T-helper 1 cell (primary cell): ENCODE data around the gene RAP2A.

ENCODE experiments used
- DNase-seq, 5 donors: peaks; one replicate each; pipeline ENCODE4 v3.0.0-alpha.2; 2012 to 2020

The RAP2A gene

DNA sequence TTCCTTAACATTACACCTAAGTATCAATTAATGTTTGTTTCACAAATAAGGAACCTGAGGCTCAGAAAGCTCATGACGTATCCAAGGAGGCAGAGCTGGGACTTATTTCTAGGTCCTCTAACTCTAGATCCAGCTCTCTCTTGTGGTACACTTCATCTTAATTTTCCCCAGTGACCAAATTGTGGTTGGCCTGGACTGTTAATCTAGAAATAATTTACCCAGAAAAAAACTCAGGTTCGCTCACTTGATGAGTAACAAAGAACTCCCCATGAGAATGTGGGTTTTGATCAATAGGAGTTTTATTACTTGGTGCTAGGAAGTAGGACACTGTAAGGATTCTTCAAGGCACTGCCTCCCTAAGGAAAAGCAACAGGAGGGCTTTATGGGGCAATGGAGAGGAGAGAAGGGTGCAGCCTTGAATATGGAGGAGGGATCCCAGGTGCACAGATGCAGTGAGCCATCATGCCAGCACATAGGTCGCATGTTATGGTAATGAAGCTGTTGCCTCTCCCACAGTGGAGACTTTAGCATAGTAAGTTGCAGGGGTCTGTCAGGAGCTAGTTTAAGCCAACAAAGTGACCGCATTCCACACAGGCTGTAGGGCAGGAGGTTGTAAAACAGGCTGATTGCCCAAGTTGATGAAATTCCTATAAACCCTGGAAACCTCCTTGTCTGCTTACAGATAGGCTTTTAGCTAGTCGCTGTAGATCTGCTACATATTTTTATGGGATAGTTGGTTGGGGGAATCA, 14.7 kb downstream of the RAP2A start:
- no peak for DNase-seq

DNA sequence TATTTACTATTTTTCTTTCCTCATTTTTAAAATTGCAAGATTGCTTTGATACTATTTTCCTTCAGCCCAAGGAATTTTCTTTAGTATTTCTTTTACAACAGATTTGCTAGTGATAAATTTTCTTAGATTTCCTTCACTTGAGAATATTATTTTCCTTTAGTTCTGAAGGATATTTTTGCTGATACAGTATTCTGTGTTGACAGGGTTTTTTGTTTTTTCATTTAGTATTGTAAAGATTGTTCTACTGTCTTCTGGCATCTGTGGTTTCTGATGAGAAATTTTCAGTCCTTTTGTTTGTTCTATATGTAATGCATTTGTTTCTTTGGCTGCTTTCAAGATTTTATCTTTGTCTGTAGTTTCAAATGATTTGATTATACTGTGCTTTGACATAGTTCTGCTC, 20.7 kb downstream of the RAP2A start:
- no peak for DNase-seq

DNA sequence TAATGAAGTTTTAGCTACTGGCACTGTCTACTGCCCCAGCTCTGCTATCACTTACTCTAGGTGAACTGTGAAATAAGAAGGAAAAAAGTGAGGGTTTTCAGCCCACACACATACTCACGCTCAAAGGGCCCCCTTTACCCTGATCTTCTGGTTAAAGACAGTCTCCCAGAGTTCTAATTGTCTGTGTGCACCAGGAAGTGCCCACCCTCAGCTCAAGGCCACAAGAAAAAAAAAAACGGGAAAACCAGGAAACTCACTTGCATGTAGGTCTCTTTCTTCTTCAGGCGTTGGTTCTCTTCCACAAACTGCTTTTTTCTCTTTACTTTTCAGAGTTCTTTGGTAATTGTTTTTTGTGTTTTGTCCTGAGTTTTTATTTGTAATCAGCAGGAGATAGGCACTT, 22.1 kb downstream of the RAP2A start:
- DNase-seq: no peak

DNA sequence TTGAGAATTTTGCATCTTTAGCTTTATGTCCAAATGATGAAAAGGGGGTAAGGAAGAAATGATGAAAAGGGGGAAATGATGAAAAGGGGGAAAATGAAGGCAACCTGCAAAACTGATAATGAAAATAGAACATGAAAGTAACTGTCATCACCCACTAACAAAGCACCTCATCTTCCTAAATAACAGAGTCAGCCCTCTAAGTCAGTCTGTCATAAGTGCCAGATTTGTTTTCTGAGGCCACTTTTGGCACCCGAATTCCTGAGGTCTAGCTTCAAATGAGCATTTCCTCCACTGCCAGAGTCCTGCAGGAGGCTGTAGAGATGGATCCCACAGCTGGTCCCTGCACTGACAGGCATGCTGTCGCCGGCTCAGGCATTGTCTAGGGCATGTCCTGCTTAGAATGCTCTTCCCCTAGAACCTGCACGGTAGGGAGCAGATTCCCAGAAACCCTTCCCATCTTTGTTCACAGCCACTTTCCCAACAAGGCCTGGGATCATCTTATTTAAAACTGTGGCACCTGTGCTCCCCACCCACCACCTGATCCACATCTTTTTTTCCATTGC, 25.3 kb downstream of the RAP2A start:
- DNase-seq: no peak

DNA sequence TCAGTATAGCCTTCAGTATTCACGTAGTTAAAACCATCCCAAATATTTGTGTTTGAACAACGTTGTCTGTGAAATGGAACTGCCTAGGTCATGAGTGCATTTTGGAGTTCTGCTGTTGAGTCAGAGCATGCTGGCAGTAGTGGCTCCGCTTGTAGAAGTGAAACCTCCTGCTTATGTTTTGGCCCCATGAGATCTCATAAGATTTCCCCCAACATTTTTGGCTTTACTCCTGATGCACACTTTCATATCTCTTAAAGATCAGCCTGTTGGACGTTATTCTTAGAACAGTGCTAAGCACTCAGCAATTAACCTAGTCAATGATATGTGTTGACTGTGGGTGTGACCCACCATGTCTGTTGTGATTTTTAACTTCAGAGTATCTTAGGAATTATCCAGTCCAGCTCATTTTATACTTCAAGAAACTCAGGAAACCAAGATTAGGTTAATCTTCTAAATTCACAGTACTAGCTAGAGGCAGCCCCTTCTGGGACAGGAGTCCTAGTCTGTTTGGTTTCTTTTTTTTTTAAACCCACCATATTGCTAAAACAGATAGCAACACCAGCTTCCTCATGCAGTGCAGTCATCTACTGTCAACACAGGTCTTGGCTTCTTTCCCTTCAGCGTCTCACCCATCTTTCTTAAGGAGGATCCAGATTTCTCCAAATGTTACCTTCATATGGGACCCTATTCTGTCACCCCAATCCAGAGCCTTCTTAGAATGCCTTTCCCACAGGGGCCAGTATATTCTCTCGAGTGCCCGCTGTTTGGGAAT, 26.2 kb downstream of the RAP2A start:
- peak in 1 of 5 donors; percentile 3 for DNase-seq

DNA sequence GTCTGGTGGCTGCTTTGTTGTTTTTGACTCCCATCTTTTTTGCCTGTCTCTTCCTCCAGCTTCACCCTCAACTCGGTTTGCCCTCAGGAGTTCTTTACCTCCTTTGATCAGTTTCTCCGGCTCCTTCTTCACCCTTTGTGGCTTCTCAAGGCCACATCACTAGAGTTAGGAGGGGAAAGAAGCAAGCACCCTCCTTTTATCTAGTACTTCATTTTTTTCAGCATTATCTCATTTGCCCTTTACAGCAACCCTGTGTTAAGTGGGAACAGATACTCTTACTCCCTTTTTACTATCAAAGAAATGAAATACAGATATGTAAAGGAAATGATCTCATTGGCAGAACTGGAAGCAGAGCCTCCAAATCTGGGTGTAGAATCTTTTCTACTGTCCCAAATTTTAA, 26.9 kb downstream of the RAP2A start:
- no peak for DNase-seq

DNA sequence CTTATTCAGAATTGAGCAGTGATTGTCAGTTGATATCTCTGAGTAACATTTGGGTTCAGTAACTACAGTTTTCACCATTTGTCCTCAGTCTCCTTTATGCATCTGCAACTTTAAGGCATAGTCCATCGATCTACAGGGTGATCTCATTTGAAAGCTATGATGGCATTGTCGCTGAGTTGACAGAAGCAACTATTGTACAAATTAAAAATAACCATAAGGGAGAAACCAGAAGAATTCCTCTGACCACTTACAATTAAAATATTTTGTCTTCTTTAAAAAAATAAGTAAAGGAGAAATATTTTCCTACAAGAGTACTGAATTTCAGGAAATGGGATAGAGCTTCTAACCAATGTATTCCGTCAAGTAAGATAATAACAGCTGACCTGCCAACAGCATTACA, 30.6 kb downstream of the RAP2A start:
- DNase-seq: no peak

DNA sequence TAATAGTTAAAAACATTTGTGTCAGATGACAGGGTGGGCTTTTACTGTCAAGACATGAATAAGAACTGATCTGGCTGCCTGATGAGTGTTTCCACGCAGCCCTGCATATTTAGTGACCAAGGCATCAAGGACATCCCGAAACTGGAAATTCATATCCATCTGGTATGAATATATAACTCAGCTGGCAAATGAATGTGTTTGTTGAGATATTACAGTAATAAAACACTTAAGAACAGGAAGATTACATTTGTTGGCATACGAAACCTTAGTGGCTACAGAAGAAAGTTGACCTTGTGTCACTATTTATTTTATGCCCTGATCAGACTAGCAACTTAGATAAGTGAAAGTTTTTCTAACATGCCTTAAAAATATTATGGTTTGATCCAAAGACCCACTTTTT, 32.8 kb downstream of the RAP2A start:
- no peak for DNase-seq

DNA sequence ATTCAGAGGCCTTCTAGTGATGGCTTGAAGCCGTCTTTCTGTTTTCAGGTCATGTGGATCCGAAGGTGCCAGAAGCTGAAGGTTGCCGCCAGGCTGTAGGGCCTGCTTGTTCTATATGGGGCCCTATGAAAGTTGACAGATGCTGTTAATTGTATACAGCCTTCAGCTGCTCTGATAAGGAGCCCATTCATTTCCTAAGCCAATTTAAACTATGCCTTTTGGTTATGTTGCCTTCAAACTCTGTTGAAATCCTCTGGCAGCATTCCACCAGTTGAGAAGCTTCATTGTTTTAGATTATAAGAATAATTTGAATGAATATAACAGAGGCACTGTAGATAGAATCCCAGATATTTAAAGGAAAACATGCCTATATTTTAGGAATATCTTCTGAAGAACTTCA, 34.4 kb downstream of the RAP2A start:
- DNase-seq: no peak

DNA sequence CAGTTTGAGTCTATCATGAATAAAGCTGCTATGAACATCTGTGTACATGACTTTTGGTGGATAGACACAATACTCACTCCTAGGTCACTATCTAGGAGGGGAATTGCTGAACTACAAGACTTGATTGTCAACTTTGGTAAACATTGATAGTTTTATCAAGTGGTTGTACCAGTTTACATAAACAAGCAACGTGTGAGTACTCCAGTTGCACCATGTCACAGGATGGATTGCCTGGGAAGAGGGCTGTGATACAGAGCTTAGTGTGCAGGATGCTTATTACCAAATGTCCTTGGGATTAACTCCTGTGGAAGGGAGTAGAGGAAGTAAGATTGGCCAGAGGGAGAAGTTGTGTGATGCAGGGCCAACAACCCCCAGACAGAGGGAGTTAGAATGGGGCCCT, 37.7 kb downstream of the RAP2A start:
- no peak for DNase-seq

DNA sequence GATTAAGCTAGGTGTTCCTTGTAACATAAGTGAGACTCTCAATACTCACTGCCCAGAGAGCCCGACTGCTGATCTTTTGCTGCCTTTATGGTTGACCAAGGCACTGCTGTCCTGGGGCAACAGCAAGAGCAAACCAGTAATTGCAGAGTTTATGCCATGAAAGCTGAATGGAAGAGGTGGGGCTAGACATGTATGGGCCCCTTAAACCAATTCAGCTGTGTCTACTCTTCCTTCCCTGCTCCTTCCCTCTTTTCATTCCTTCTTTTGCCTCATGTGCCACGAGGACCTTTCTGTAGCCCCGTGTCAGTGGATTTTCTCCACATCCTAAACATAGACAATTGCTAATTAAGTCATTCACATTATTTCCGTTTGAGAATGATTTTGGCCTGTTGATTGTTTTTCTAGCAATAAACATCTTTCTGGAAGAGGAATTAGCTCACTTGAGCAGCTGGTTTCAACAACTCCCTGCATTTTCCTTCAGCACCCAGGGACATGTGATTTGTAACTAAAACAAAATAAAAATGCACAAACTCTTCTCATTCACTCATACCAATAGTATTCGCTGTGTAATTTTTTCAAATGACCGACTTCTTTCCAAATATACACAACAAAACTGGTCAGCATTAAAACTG, 40.5 kb downstream of the RAP2A start:
- DNase-seq: no peak

DNA sequence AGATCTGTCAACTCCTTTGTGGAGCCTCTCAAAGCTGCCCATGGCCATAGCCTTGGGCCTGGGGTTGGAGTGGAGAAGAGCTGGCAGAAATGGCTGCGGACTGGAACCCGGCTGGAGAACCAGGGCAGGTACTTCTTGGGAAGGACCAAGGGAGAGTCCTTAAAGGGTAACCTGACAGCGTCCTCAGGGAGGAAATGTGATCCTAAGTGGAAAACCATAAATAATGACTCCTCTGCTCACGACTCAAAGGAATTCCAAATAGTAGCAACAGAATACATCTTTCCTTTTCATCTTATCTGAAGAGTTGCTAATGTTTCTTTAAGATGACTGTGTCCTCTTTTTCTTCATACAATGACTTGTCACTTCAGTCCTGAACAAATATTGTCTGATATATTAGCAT, 41.0 kb downstream of the RAP2A start:
- no peak for DNase-seq

DNA sequence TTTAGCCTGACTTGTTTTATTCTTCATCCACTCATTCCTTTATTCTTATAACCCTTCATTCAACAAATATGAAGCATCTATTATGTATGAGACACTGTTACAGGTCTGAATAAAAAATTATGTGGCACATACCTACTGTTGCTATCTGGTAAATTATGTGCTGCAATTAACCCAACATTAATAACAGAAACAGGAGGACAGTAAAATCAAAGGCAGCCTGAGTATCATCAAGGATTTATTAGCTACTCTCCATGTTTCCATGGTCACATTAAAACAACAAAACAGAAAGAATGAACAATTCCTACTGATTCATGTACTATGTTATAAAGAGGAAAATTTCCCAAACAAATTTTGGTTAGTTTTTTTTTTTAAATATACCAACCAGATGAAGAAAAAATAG, 43.9 kb downstream of the RAP2A start:
- no peak for DNase-seq

DNA sequence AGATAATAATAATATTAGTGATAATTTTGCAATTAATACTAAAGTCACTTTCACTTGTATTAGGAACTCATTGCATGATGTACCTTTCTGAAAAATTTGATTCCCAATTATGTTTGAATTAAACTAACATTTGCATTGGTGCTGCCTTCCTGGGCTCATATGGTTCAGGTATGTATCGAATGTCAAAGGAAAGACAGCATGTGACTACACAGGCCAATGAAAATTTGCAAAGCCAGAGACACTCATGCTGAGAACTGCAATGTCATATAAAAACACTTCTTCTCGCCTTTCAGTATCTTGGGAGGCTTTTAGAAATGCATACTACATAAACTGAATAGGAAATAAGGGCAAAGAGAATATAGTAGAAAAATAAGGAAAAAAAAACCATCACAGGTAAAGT, 44.3 kb downstream of the RAP2A start:
- no peak for DNase-seq

DNA sequence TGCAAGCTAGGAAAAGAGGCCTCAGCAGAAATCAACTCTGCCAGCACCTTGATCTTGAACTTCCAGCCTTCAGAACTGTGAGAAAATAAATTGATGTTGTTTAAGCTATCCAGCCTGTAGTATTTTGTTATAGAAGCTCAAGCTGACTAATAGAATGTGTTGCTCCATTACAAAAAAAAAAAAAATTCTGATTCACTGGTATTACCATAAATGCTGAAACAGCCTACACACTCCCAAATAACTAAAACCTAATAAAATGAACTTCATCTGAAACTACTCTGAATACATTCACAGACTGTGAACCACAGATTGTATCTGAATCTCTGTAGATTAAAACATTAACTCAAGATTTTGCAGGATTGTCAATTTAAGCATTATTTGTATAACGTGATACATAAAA, 49.5 kb downstream of the RAP2A start:
- no peak for DNase-seq

DNA sequence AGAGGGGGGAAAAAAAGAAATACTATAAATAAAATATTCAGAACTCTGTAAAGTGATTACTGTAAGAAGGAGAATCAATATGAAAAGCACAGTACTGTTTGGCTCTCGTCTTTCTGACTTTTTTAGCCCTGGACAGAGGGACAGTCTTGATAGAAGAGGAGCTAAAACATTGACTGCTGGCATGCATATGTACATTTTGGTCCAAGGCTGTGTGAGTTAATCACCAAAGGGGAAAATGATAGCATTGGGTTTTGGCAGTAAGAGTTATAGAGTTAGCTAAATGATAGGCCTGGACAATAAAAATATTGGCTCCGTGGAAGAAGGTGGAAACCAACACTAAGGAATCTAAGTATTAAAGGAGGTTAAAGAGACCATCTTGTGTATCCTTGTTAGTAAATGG, 50.3 kb downstream of the RAP2A start:
- no peak for DNase-seq

DNA sequence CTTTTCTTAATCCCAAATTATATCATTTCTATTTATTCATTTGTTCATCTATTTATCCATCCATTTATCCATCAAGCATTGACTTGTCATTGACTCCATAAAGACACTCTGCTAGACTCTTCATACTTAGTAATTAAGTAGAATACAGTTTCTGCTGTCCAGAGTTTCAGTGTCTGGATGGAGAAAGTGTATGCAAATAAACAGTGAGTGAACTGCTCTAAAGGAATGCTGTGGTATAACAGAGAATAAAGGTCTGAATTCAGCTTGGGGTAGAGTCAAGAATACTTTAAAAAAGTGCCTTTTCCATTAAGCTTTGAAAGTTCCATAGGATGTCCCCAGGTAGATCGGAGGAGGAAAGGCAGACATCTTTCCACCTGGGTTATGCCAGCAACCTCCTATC, 51.4 kb downstream of the RAP2A start:
- DNase-seq: no peak

DNA sequence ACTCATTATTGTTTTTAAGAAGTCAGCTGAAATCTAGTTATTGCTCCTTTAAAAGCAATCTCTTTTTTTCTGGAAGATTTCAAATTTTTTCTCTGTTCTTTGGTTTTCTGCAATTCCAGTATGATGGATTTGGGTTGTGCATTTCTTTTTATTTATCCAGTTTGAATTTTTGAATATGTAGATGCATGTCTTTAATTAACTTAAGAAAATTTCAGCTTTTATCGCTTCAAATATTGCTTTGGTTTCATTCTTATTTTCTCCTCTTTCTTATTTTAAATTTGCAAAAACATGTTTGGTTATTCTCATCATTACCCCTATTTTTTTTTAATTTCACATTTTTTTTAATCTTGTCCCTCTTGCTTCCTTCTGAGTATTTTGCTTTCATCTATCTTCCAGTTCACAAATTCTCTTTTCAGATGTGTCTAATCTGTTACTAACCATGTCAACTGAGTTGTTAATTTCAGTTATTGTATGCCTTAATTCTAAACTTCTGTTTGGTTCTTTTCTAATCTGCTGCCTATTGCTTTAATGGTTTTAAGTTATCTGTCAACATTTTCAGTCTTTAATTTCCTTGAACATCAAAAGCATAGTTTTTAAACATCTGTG, 56.8 kb downstream of the RAP2A start:
- no peak for DNase-seq

DNA sequence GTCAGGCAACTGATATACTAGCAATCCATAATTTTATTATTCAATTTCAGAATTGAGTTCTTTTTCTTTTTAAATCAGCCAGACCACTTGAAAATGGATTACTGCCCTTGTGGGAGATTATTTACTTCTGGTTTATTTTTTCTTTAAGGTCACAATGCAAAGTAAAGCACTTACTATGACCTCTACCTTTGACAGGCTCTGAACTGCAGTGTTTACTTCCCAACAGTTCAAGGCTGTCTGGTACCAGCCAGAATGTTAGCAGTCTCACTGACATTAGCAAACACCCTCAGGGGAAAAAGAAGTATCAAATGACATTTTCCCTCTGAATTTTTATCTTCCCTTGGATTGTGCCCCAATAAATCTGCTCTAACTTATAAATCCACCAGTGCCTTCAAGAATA, 57.5 kb downstream of the RAP2A start:
- DNase-seq: no peak

DNA sequence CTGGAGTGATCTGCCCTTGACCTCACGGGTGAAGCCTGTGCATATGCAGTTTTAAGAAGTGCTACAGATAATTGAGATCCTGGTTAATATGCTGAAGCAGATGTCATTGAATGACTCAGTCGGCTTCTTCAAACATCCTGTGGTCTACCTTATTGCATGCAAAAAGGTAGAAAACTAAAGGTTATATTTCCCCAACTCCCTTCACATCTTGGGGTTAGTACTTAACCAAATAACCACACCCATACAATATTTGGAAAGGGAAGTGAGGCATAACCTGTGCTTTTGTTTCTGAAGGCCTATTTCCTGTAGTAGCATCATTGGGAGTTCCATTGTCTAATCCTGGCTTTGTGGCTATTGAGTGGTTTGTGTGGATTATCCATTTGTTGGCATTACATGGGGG, 58.3 kb downstream of the RAP2A start:
- DNase-seq: no peak

DNA sequence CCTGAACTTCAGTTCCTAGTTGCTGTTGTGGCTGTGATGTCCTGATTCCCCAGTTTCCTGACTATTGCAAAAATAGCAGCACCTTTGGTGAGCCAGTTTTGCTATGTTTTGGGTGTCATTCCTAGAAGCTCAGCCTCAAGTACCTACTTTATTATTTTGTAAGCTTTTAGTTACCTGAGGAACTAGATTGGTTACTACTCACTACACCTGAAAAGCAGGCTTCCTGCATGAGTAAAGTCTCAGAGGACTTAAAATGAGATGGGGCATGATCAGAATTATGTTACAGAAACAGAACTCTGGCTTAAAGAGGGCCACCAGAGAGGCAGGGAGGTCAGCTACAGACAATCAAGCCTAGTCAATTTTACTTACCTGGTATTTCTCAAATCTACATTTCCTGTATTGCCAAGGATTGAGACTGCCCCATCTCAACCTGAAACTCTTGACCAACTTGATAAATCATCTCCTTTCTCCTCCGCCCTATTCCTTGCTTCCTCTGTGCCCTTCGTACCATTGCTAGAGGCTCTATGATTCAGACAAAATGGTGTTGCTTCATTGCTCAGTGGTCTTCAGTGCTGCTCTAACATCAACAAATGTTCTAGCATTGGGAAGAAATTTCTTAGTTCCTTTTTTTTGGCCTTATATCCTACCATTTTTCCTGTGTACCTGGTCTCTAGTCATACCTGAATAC, 58.9 kb downstream of the RAP2A start:
- no peak for DNase-seq

DNA sequence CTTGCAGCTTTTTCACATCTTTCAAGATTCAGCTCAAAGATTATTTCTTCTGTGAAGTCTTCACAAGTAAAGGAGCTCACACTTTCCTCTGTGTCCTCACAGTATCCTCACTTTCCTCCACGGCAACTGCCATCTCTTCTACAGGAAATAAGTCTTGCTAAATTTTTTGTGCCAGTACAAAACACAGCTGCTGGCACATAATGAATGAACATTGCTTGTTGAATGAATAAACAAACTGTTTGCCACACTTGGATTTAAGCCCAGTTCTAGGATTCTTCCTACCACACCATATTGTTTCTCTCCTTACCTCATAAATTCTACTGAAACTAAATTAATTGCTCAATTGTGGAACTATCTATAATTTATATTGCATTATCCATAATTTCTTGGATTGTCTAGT, 59.5 kb downstream of the RAP2A start:
- no peak for DNase-seq

DNA sequence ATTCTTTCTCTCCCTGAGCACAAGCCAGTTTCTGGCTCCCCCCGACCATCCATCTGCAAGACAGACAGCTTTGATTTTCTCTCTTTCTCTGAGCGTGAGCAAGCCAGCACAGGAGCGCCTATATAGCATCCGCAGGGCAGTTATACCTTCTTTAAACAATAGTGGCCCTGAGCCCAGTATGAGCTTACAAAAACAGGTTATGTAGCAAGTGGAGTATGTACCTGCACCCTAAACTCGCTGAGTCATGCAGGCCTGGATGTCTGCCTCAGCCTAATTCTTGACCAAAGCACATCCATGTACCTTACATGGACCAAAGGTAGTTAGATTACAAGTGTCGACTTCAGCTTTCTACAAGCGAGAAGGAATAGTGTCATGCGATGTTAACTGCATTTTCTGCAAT, 61.7 kb downstream of the RAP2A start:
- DNase-seq: no peak
